Liver (tissue), 3 donors: ENCODE results near the gene ABLIM3.

ENCODE experiments used
- EGR1 ChIP-seq, 2 donors: IDR thresholded peaks; 2 replicates each; pipeline ENCODE4 v1.6.1; 2016 to 2018; ENCODE audit warnings: antibody characterized with exemption in 2 of 2, low read depth in 2 of 2
- FOXA1 ChIP-seq: IDR thresholded peaks from 2 replicates; pipeline ENCODE4 v1.6.1; 2016; ENCODE audit warnings: antibody characterized with exemption
- GABPA ChIP-seq, 2 donors: IDR thresholded peaks in 1 of 2; conservative IDR thresholded peaks in 1 of 2; 2 replicates each; pipeline ENCODE4 v1.6.1; 2016; ENCODE audit warnings: antibody characterized with exemption in 2 of 2, mild to moderate bottlenecking in 1 of 2, moderate library complexity in 1 of 2
- MAX ChIP-seq: IDR thresholded peaks from 2 replicates; pipeline ENCODE4 v1.6.1; 2016; ENCODE audit warnings: antibody characterized with exemption
- NR2F2 ChIP-seq: IDR thresholded peaks from 2 replicates; pipeline ENCODE4 v1.6.1; 2016; ENCODE audit warnings: antibody characterized with exemption
- RAD21 ChIP-seq, 2 donors: IDR thresholded peaks; 2 replicates each; pipeline ENCODE4 v1.6.1; 2016; ENCODE audit warnings: antibody characterized with exemption in 2 of 2, mild to moderate bottlenecking in 2 of 2
- REST ChIP-seq: IDR thresholded peaks from 2 replicates; pipeline ENCODE4 v1.6.1; 2016; ENCODE audit warnings: antibody characterized with exemption, mild to moderate bottlenecking
- SP1 ChIP-seq: IDR thresholded peaks from 2 replicates; pipeline ENCODE4 v1.6.1; 2018; ENCODE audit warnings: antibody characterized with exemption, mild to moderate bottlenecking
- TAF1 ChIP-seq: conservative IDR thresholded peaks from 2 replicates; pipeline ENCODE4 v1.6.1; 2016; ENCODE audit warnings: antibody characterized with exemption, mild to moderate bottlenecking
- YY1 ChIP-seq: IDR thresholded peaks from 2 replicates; pipeline ENCODE4 v1.6.1; 2016; ENCODE audit warnings: antibody characterized with exemption, mild to moderate bottlenecking
- ZBTB33 ChIP-seq: IDR thresholded peaks from 2 replicates; pipeline ENCODE4 v1.6.1; 2016; ENCODE audit warnings: antibody characterized with exemption
- TF ChIP-seq, protein P1 (sequence below): fragments of 150-350 bp; IDR thresholded peaks from 2 replicates; pipeline ENCODE4 v1.5.1; 2017; ENCODE audit warnings: improper control_type of control experiment, low read depth, low read length; ENCODE audit not compliant: missing input control
- TF ChIP-seq, protein P2 (sequence below): IDR thresholded peaks from 2 replicates; pipeline ENCODE4 v1.6.1; 2016; ENCODE audit warnings: antibody characterized with exemption
- donor health status: healthy.
- donor health status: healthy.

DNA sequence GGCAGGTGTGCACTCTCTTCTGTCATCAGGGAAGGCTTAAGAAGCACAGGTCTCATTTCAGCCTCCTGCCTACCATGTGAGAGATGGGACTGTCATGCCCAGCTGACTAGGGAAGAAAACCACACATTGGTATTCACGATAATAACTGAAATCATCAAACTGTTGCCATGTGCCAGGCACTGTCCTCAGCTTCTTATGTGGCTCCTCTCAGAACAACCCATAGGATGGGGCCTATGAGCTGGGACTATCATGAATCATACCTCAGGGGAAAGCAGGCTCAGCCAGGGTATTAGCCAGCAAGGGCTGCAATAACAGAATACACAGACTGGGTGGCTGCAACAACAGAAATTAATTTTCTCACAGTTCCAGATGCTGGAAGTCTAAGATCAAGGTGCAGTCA is 133.6 kb downstream of the ABLIM3 start:
- TF ChIP-seq, protein P1, sequence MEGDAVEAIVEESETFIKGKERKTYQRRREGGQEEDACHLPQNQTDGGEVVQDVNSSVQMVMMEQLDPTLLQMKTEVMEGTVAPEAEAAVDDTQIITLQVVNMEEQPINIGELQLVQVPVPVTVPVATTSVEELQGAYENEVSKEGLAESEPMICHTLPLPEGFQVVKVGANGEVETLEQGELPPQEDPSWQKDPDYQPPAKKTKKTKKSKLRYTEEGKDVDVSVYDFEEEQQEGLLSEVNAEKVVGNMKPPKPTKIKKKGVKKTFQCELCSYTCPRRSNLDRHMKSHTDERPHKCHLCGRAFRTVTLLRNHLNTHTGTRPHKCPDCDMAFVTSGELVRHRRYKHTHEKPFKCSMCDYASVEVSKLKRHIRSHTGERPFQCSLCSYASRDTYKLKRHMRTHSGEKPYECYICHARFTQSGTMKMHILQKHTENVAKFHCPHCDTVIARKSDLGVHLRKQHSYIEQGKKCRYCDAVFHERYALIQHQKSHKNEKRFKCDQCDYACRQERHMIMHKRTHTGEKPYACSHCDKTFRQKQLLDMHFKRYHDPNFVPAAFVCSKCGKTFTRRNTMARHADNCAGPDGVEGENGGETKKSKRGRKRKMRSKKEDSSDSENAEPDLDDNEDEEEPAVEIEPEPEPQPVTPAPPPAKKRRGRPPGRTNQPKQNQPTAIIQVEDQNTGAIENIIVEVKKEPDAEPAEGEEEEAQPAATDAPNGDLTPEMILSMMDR = no peak
- no peak for TF ChIP-seq FOXA1
- TF ChIP-seq YY1 = no peak
- TF ChIP-seq, protein P2, sequence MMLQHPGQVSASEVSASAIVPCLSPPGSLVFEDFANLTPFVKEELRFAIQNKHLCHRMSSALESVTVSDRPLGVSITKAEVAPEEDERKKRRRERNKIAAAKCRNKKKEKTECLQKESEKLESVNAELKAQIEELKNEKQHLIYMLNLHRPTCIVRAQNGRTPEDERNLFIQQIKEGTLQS = no peak
- no peak for TF ChIP-seq RAD21 (IDR thresholded peaks at IDR 0.05)
- TF ChIP-seq MAX = no peak
- TF ChIP-seq TAF1 = no peak
- no peak for TF ChIP-seq SP1
- TF ChIP-seq ZBTB33 = no peak
- no peak for TF ChIP-seq REST
- TF ChIP-seq GABPA (IDR thresholded peaks at IDR 0.05 in 1 of 2, conservative IDR thresholded peaks at IDR 0.05 in 1 of 2) = no peak
- TF ChIP-seq NR2F2 = no peak
- TF ChIP-seq EGR1 (IDR thresholded peaks at IDR 0.05; ENCODE audit: low read depth in 2 of 2) = no peak
